ENCODE data around the gene APOBEC3H. TPM values are rescaled to one million over a fixed set of nuclear protein-coding genes. Genes with fewer than 3 reads are reported as not detected.

Gene APOBEC3H
- total RNA-seq, 1 experiment from 2014 or later = 1.8 TPM

DNA sequence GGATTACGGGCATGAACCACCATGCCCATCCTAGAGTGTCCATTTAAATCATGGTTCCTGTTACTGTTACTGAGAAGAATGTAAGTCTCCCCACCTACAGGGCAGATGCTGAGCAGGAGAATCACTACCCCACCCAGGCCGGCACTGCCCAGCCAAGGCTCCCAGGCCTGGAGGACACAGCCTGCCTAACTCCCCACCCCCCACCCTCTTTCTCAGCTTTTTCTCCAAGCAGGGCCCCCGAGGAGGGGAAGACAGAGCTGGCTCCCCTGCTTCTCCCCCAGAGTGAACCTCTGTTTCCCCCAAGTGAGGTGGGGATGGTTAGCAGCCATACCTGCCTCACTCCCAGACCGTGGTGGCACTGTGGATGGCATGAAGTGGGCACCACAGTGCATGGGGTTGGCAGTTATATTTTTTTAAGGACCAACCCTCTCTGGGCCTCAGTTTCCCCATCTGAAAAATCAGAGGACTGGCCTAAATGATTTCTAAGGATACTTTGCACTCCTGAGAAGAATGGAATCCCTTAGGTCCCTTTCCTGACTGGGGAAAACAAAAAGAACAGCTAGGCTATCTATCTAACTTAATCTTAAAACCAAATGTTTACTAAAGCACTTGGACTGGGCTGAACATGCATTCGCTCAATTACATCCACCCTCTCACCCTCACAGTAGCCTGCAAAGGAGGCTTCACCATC is 50.4 kb downstream of the APOBEC3H start:
- Histone ChIP-seq H4K20me1 (ENCODE audit: insufficient read depth) (no peaks in the 10 kb centered on the region), H3K36me3 (ENCODE audit: control insufficient read depth in 1 of 2, insufficient read depth in 2 of 2, low read length in 2 of 2) (no peaks in the 10 kb centered on the region), H3K4me3 (replicated peaks in 1 of 2; ENCODE audit: low read depth in 1 of 2, low read length in 2 of 2) (no peak overlapping the region), H3K9me2 (ENCODE audit: insufficient read depth) (no peaks in the 10 kb centered on the region), H3K27me3 (ENCODE audit: insufficient read depth, low read length) (no peaks in the 10 kb centered on the region), H2AFZ (ENCODE audit: low read depth, low read length, poor library complexity, severe bottlenecking) (no peak overlapping the region), H3K79me2 (ENCODE audit: insufficient read depth, low read length) (no peaks in the 10 kb centered on the region), H3K9ac (ENCODE audit: low read length) (no peak overlapping the region), H3K27ac (ENCODE audit: low read depth, low read length) (no peak overlapping the region), H3K4me1 (ENCODE audit: control insufficient read depth in 1 of 2, insufficient read depth in 2 of 2, low read length in 2 of 2) (peaks cover 8 to 31% of the 10 kb centered on the region in 2 experiments; a peak in 3 of 4 replicates), H3K9me3 (ENCODE audit: control insufficient read depth in 1 of 2, insufficient read depth in 1 of 2, low read depth in 1 of 2, low read length in 2 of 2) (no peaks in the 10 kb centered on the region), H3K4me2 (ENCODE audit: low read length) (no peak overlapping the region)
- no TSS peak for BruUV-seq (replicated peaks)
- POLR2A ChIA-PET = interaction anchor here (2.2 kb wide), 1 partner anchor 172 kb away, joined by 8 read pairs; the partner anchor contains the start of gene RPL3
- TF ChIP-seq SRF (IDR thresholded peaks at IDR 0.05; ENCODE audit: low read depth) = no peak
- no peak for TF ChIP-seq CBX3 (IDR thresholded peaks at IDR 0.05; ENCODE audit: low read depth)
- no peak for TF ChIP-seq POLR2A (IDR thresholded peaks at IDR 0.05; ENCODE audit: borderline replicate concordance, extremely low read depth, insufficient read depth, insufficient read length)
- no peak for TF ChIP-seq RAD21 (IDR thresholded peaks at IDR 0.05; ENCODE audit: low read depth)
- TF ChIP-seq, protein P1, sequence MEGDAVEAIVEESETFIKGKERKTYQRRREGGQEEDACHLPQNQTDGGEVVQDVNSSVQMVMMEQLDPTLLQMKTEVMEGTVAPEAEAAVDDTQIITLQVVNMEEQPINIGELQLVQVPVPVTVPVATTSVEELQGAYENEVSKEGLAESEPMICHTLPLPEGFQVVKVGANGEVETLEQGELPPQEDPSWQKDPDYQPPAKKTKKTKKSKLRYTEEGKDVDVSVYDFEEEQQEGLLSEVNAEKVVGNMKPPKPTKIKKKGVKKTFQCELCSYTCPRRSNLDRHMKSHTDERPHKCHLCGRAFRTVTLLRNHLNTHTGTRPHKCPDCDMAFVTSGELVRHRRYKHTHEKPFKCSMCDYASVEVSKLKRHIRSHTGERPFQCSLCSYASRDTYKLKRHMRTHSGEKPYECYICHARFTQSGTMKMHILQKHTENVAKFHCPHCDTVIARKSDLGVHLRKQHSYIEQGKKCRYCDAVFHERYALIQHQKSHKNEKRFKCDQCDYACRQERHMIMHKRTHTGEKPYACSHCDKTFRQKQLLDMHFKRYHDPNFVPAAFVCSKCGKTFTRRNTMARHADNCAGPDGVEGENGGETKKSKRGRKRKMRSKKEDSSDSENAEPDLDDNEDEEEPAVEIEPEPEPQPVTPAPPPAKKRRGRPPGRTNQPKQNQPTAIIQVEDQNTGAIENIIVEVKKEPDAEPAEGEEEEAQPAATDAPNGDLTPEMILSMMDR (IDR thresholded peaks at IDR 0.05 in 2 of 3, conservative IDR thresholded peaks at IDR 0.05 in 1 of 3; ENCODE audit: borderline replicate concordance in 1 of 3, insufficient read depth in 1 of 3, low read depth in 2 of 3, low read length in 2 of 3) = no peak
- TF ChIP-seq CEBPB (IDR thresholded peaks at IDR 0.05; ENCODE audit: low read depth) = no peak
- no peak for TF ChIP-seq EZH2phosphoT487 (IDR thresholded peaks at IDR 0.05; ENCODE audit: borderline replicate concordance)
- no peak for TF ChIP-seq EGR1 (IDR thresholded peaks at IDR 0.05; ENCODE audit: low read depth)
- no peak for TF ChIP-seq ELF1 (IDR thresholded peaks at IDR 0.05; ENCODE audit: borderline replicate concordance, low read depth)
- TF ChIP-seq ZBTB33 (IDR thresholded peaks at IDR 0.05; ENCODE audit: extremely low read depth, insufficient replicate concordance, low read length) = no peak
- TF ChIP-seq POLR2AphosphoS5 (IDR thresholded peaks at IDR 0.05; ENCODE audit: low read depth, low read length) = no peak
- TF ChIP-seq FOSL1 (IDR thresholded peaks at IDR 0.05; ENCODE audit: low read depth) = no peak
- TF ChIP-seq, protein P2, sequence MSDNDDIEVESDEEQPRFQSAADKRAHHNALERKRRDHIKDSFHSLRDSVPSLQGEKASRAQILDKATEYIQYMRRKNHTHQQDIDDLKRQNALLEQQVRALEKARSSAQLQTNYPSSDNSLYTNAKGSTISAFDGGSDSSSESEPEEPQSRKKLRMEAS (IDR thresholded peaks at IDR 0.05) = no peak
- TF ChIP-seq SIN3A (IDR thresholded peaks at IDR 0.05; ENCODE audit: low read depth) = no peak
- no peak for TF ChIP-seq ZNF274 (IDR thresholded peaks at IDR 0.05; ENCODE audit: low read depth, low read length)
- no peak for TF ChIP-seq REST (IDR thresholded peaks at IDR 0.05; ENCODE audit: low read depth)
- no peak for TF ChIP-seq EZH2 (IDR thresholded peaks at IDR 0.05)
- no peak for TF ChIP-seq ATF3 (IDR thresholded peaks at IDR 0.05)
- TF ChIP-seq SP1 (IDR thresholded peaks at IDR 0.05; ENCODE audit: low read depth) = no peak
- no peak for TF ChIP-seq YY1 (IDR thresholded peaks at IDR 0.05; ENCODE audit: extremely low read depth, insufficient replicate concordance, low read depth, low read length)
- CTCF ChIA-PET = no interaction called here
- RAD21 ChIA-PET (ENCODE audit: low non-redundant PET in 1 of 2, low total read pairs in 2 of 2, uncharacterized antibody in 2 of 2, unreplicated experiment in 2 of 2) = no interaction called here
- intact Hi-C loops (cut with micrococcal nuclease) = no loop called here
- ATAC-seq (no peak), DNase-seq (ENCODE audit: low read depth, low spot score) (no peak)

All from HCT116 (cell line).